IMR-90 (cell line): ENCODE measurements around the gene PCCB.

Experiments used
- CTCF ChIP-seq: conservative IDR thresholded peaks from 2 replicates; pipeline ENCODE4 v1.5.1; 2012; ENCODE audit warnings: mild to moderate bottlenecking, low read depth, low read length, improper control_type of control experiment
- POLR2A ChIP-seq: IDR thresholded peaks from 2 replicates; pipeline ENCODE4 v1.6.1; 2012; ENCODE audit warnings: mild to moderate bottlenecking, low read depth, low read length
- RFX5 ChIP-seq: IDR thresholded peaks from 2 replicates; pipeline ENCODE4 v1.8.0; 2012; ENCODE audit warnings: low read depth, mild to moderate bottlenecking, low read length, moderate library complexity

- TF ChIP-seq RFX5 (no peak), POLR2A (no peak), CTCF (no peak)
These were observed 43.1 kb downstream of the PCCB start for GRCh38 chr3:136293279-136293678.
